ENCODE measurements around the gene C2CD2.
"Not testable (repeated sequence)": the region's sequence is repeated elsewhere in the genome, so short reads cannot be mapped to it uniquely, and the experiment has no call there.

C2CD2 gene

GRCh38 chr21:41995577-41995976 is 41.8 kb upstream of the C2CD2 start:
- DNase-seq (ENCODE audit: low read depth), result no peak
- no peak for TF ChIP-seq CTCF (IDR thresholded peaks at IDR 0.05; ENCODE audit: low read length, missing control alignments)
- no peak overlapping the region for H3K4me3 ChIP-seq (replicated peaks; ENCODE audit: low read depth, low read length)

GRCh38 chr21:41994613-41995012 is 40.8 kb upstream of the C2CD2 start:
- DNase-seq (ENCODE audit: low read depth); H3K4me3 ChIP-seq (replicated peaks; ENCODE audit: low read depth, low read length): not testable (repeated sequence)

DNA sequence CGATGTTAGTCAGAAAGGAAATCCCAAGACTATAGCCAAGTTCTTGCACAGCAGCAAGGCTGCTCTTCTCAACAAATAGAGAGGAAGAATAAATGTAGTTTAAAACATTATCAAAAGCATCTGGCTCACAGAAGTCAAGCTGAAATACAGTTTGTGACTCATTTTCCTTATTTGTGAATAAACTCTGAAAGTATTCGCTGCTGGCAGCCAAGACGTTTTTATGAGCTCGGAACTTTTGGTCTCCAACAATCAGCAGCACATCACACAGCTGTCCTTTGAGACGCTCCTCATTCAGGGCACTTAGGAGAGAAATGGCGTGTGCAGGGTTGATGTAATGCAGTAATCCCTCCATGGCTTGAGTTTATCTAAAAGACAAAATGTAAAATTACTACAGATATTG is 39.9 kb upstream of the C2CD2 start:
- no peak overlapping the region for H3K4me3 ChIP-seq (replicated peaks; ENCODE audit: low read depth, low read length)

GRCh38 chr21:41992576-41992975 is 38.8 kb upstream of the C2CD2 start:
- no peak for TF ChIP-seq CTCF (IDR thresholded peaks at IDR 0.05; ENCODE audit: low read length, missing control alignments)
- no peak overlapping the region for H3K4me3 ChIP-seq (replicated peaks; ENCODE audit: low read depth, low read length)
- no peak for DNase-seq (ENCODE audit: low read depth)

More for the DNA sequence above, 39.9 kb upstream of the C2CD2 start:
- no peak for TF ChIP-seq CTCF (IDR thresholded peaks at IDR 0.05; ENCODE audit: low read length, missing control alignments)
- peak; percentile 71 for DNase-seq (ENCODE audit: low read depth)

- H3K4me3 ChIP-seq (replicated peaks; ENCODE audit: low read depth, low read length), result no peak overlapping the region
- DNase-seq (ENCODE audit: low read depth), result no peak
- no peak for TF ChIP-seq CTCF (IDR thresholded peaks at IDR 0.05; ENCODE audit: low read length, missing control alignments)
Observed at GRCh38 chr21:41991659-41992058, 37.8 kb upstream of the C2CD2 start.

- no peak for DNase-seq (ENCODE audit: low read depth)
- TF ChIP-seq CTCF (IDR thresholded peaks at IDR 0.05; ENCODE audit: low read length, missing control alignments), result no peak
- H3K4me3 ChIP-seq (replicated peaks; ENCODE audit: low read depth, low read length), result no peak overlapping the region
Observed at GRCh38 chr21:41989698-41990097, 35.9 kb upstream of the C2CD2 start.

DNA sequence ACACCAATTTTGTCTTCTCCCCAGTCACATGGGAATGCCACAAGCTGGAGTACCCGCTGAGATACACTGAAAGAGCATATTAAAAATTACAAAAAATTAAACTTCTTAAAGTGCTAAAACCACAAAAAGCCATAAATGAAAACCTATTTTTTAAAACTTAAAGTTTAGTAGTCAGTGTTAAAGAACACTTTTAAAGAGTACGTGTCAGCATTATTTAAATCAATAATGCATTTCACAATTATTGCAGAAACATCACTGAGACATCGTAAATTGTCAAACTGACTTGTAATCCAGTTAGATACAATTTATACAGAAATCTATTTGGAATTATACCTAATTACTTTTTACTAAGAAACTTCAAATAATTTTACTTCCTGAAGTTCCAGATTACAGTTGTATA is 33.5 kb upstream of the C2CD2 start:
- DNase-seq (ENCODE audit: low read depth), result no peak
- H3K4me3 ChIP-seq (replicated peaks; ENCODE audit: low read depth, low read length), result no peak overlapping the region
- TF ChIP-seq CTCF (IDR thresholded peaks at IDR 0.05; ENCODE audit: low read length, missing control alignments), result no peak

Measured in fibroblast of pulmonary artery (primary cell).